Mesothelial cell of epicardium (in vitro differentiated cells): ENCODE measurements around the gene GRIN3A. TPM values are rescaled to one million over a fixed set of nuclear protein-coding genes. Genes with fewer than 3 reads are reported as not detected.

ENCODE experiments used
- DNase-seq, 2 experiments: peaks; one replicate each; pipeline ENCODE4 v3.0.0; 2021; ENCODE audit warnings: low spot score in 2 of 2; ENCODE audit not compliant: unreplicated experiment in 2 of 2
- H3K27ac Mint-ChIP-seq: 2 replicates; pipeline ENCODE4 v1.8.0; 2021; ENCODE audit warnings: mixed read lengths
- H3K27me3 Mint-ChIP-seq: 2 replicates; pipeline ENCODE4 v1.8.0; 2021; ENCODE audit warnings: low read depth, mixed read lengths
- H3K36me3 Mint-ChIP-seq: 2 replicates; pipeline ENCODE4 v1.8.0; 2021; ENCODE audit warnings: mixed read lengths
- H3K4me1 Mint-ChIP-seq: 2 replicates; pipeline ENCODE4 v1.8.0; 2021; ENCODE audit warnings: mixed read lengths
- H3K4me3 Mint-ChIP-seq: 2 replicates; pipeline ENCODE4 v1.8.0; 2021; ENCODE audit warnings: mild to moderate bottlenecking, moderate library complexity, mixed read lengths
- H3K9me3 Mint-ChIP-seq: 2 replicates; pipeline ENCODE4 v1.8.0; 2021; ENCODE audit warnings: mixed read lengths
- CTCF ChIP-seq: fragments of 200-600 bp; sonication (generic); IDR thresholded peaks from one replicate; pipeline ENCODE4 v1.5.0; 2021; ENCODE audit warnings: antibody characterized with exemption; ENCODE audit not compliant: unreplicated experiment
- total RNA-seq: library from RNA; stranded (reverse); gene quantifications from 3 replicates; pipeline ENCODE4 v1.2.1, GENCODE V29; 2021

The GRIN3A gene
- total RNA-seq, 1 donor from 2014 or later: 3.0 TPM

GRCh38 chr9:101639785-101640665, 98.4 kb downstream of the GRIN3A start:
- TF ChIP-seq CTCF: no peak
- no peak overlapping the region for H3K4me3 Mint-ChIP-seq
- H3K9me3 Mint-ChIP-seq: peaks cover 18% of the 10 kb centered on the region
- peak overlapping the region; percentile 22 for H3K27ac Mint-ChIP-seq
- no peaks in the 10 kb centered on the region for H3K27me3 Mint-ChIP-seq
- no peak for DNase-seq
- peaks cover 5% of the 10 kb centered on the region for H3K4me1 Mint-ChIP-seq
- no peaks in the 10 kb centered on the region for H3K36me3 Mint-ChIP-seq

- no peak overlapping the region for H3K4me3 Mint-ChIP-seq
- TF ChIP-seq CTCF: no peak
- no peaks in the 10 kb centered on the region for H3K27me3 Mint-ChIP-seq
- no peak for DNase-seq
- peaks cover 8% of the 10 kb centered on the region for H3K4me1 Mint-ChIP-seq
- no peaks in the 10 kb centered on the region for H3K36me3 Mint-ChIP-seq
- H3K27ac Mint-ChIP-seq: peak overlapping the region; percentile 22
- peaks cover 16% of the 10 kb centered on the region for H3K9me3 Mint-ChIP-seq
Measured at GRCh38 chr9:101639311-101639710, 99.1 kb downstream of the GRIN3A start.

DNA sequence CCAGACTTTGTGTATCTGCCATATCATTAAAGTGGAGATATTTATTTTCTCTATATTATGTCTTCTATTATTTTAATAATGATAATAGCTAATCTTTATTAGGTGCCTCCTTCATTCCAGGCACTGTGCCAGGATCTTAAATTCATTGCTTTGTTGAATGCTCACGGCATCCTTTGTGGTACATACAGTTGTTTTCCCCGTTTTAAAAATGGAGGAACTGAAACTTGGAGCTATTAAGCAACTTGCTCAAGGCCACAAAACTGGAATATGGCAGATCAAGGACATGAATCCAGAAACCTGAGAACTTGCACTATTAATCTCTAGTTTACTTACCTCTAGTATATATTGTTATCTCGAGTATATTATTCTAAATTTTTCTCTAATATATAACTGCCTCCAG, 102.2 kb downstream of the GRIN3A start:
- no peak overlapping the region for H3K4me3 Mint-ChIP-seq
- H3K27ac Mint-ChIP-seq: no peak overlapping the region
- H3K36me3 Mint-ChIP-seq: no peaks in the 10 kb centered on the region
- no peak for TF ChIP-seq CTCF
- H3K27me3 Mint-ChIP-seq: peaks cover 4% of the 10 kb centered on the region
- peaks cover 3% of the 10 kb centered on the region for H3K9me3 Mint-ChIP-seq
- H3K4me1 Mint-ChIP-seq: peaks cover 8% of the 10 kb centered on the region
- DNase-seq: no peak

DNA sequence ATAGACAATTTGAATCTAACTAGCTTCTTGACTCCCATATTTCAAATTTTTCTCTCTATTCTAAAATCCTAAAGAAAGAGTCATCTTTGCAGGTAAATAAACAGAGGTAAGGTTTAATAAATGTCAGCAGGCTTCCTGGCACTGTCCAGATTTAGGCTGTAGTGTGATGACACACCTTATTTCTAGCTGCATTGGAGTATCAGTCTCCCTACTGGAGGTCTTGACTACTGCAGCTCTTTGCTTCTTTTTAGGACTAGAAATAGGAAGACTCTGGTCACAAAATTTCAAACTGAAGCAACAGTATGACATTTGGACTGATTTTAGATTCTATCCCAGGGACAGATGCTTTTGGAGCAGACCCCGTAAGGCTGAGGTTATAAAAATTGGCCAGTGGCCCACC, 103.0 kb downstream of the GRIN3A start:
- Mint-ChIP-seq H3K4me3 (no peak overlapping the region), H3K36me3 (no peaks in the 10 kb centered on the region), H3K4me1 (peaks cover 10% of the 10 kb centered on the region), H3K9me3 (no peaks in the 10 kb centered on the region), H3K27me3 (peaks cover 4% of the 10 kb centered on the region), H3K27ac (no peak overlapping the region)
- no peak for DNase-seq
- no peak for TF ChIP-seq CTCF

GRCh38 chr9:101634741-101635409, 103.6 kb downstream of the GRIN3A start:
- H3K4me3 Mint-ChIP-seq: no peak overlapping the region
- no peaks in the 10 kb centered on the region for H3K9me3 Mint-ChIP-seq
- TF ChIP-seq CTCF: no peak
- peaks cover 4% of the 10 kb centered on the region for H3K27me3 Mint-ChIP-seq
- peaks cover 15% of the 10 kb centered on the region for H3K4me1 Mint-ChIP-seq
- H3K27ac Mint-ChIP-seq: no peak overlapping the region
- H3K36me3 Mint-ChIP-seq: no peaks in the 10 kb centered on the region
- DNase-seq: no peak
